Measurements from ENCODE around the gene TRPC4AP.

DNA sequence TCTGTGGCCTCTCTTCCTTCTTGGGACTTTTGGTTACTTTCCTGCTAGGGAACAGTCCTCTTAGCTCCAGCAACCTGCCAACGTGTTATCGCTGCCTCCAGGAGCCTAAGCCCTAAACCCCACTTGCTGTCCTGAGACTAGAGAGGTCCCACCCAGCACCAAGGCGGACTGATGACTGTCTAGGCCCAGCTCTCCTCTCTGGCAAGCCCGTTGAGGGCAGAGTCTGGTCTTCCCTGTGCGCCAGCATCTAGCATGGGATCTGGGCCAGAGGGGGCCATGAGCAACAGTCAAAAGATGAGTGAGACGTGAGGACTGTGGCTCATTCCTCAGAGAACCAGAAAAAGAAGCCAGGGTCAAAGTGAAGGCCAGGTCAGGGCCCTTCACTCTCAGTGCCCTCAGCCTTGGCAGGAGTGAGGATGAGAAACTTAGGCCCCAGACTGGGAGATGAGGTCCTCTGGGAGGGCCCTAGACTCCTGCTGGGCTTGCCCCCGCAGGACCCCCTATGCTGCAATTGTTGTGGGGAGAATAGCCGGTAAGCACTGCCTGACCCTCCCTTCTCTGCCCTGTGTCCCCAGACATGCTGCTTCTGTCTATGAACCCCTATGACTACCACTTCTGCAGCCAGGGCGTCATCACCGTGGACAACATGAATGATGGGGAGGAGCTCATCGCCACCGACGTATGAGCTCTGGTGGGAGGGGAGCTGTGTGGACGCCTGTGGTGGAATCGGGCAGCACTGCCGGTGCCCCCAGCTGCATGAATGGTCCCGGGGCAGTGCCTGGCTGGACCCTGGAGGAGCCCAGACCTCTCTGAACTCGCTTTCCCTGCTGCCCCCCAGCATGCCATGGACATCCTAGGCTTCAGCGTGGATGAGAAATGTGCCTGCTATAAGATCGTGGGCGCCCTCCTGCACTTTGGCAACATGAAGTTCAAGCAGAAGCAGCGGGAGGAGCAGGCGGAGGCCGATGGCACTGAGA lies 106.0 kb downstream of the TRPC4AP start:
- TF ChIP-seq PATZ1 (CRISPR knock-in tag; IDR thresholded peaks at IDR 0.05; ENCODE audit: borderline replicate concordance) (no peak), ZNF70 (CRISPR knock-in tag; IDR thresholded peaks at IDR 0.05) (no peak), RARB (CRISPR knock-in tag; IDR thresholded peaks at IDR 0.05) (no peak), ZFP3 (CRISPR knock-in tag; IDR thresholded peaks at IDR 0.05) (no peak), ISL1 (CRISPR knock-in tag; IDR thresholded peaks at IDR 0.05) (no peak), BACH2 (CRISPR knock-in tag; IDR thresholded peaks at IDR 0.05; ENCODE audit: borderline replicate concordance) (no peak), TCF4 (CRISPR knock-in tag; IDR thresholded peaks at IDR 0.05; ENCODE audit: borderline replicate concordance) (no peak), ZC3H10 (CRISPR knock-in tag; IDR thresholded peaks at IDR 0.05) (no peak)
